Measurements from ENCODE around the gene LARP4.
A peak's percentile ranks its signal among the peaks of the same experiment; 100 is the strongest.
"Not testable (repeated sequence)": the region's sequence is repeated elsewhere in the genome, so short reads cannot be mapped to it uniquely, and the experiment has no call there.

Gene LARP4

GRCh38 chr12:50482571-50482970 is 81.9 kb downstream of the LARP4 start:
- no peak for DNase-seq (ENCODE audit: low read depth)

- DNase-seq (ENCODE audit: low read depth): no peak
These were observed 82.8 kb downstream of the LARP4 start for GRCh38 chr12:50483488-50483887.

- DNase-seq (ENCODE audit: low read depth): no peak
These were observed 88.1 kb downstream of the LARP4 start for GRCh38 chr12:50488801-50489200.

GRCh38 chr12:50498119-50498518 is 97.4 kb downstream of the LARP4 start:
- not testable (repeated sequence) for DNase-seq (ENCODE audit: low read depth)

- peak; percentile 74 for DNase-seq (ENCODE audit: low read depth)
These were observed 104.4 kb downstream of the LARP4 start, which contains the start of gene DIP2B for GRCh38 chr12:50504798-50505674. Gene DIP2B (plus strand): TSS chr12:50504985. CDS start chr12:50505141, 156 bp downstream.

- no peak for DNase-seq (ENCODE audit: low read depth)
These were observed 105.2 kb downstream of the LARP4 start for GRCh38 chr12:50505675-50506530.

- no peak for DNase-seq (ENCODE audit: low read depth)
These were observed 106.2 kb downstream of the LARP4 start for GRCh38 chr12:50506753-50507473.

- no peak for DNase-seq (ENCODE audit: low read depth)
These were observed 106.8 kb downstream of the LARP4 start for GRCh38 chr12:50507474-50507838.

GRCh38 chr12:50507930-50508329 is 107.2 kb downstream of the LARP4 start:
- no peak for DNase-seq (ENCODE audit: low read depth)

GRCh38 chr12:50508414-50508813 is 107.7 kb downstream of the LARP4 start:
- no peak for DNase-seq (ENCODE audit: low read depth)

- DNase-seq (ENCODE audit: low read depth): no peak
These were observed 108.4 kb downstream of the LARP4 start for GRCh38 chr12:50508970-50509663.

- no peak for DNase-seq (ENCODE audit: low read depth)
These were observed 114.0 kb downstream of the LARP4 start for GRCh38 chr12:50514526-50515276.

- DNase-seq (ENCODE audit: low read depth): no peak
These were observed 114.9 kb downstream of the LARP4 start for GRCh38 chr12:50515587-50515986.

- no peak for DNase-seq (ENCODE audit: low read depth)
These were observed 116.8 kb downstream of the LARP4 start for GRCh38 chr12:50517421-50518048.

GRCh38 chr12:50518090-50518489 is 117.4 kb downstream of the LARP4 start:
- no peak for DNase-seq (ENCODE audit: low read depth)

- DNase-seq (ENCODE audit: low read depth): no peak
These were observed 118.7 kb downstream of the LARP4 start for GRCh38 chr12:50519353-50519752.

GRCh38 chr12:50520416-50521207 is 119.9 kb downstream of the LARP4 start:
- no peak for DNase-seq (ENCODE audit: low read depth)

- not testable (repeated sequence) for DNase-seq (ENCODE audit: low read depth)
These were observed 121.1 kb downstream of the LARP4 start for GRCh38 chr12:50521781-50522180.

- no peak for DNase-seq (ENCODE audit: low read depth)
These were observed 123.1 kb downstream of the LARP4 start for GRCh38 chr12:50523772-50524171.

- DNase-seq (ENCODE audit: low read depth): no peak
These were observed 123.9 kb downstream of the LARP4 start for GRCh38 chr12:50524621-50525020.
